Neutrophil (primary cell): ENCODE measurements around the gene DMD.

Source experiments
- H3K27ac ChIP-seq: fragments of 200-600 bp; sonication (generic); 2 replicates; pipeline ENCODE4 v1.5.1; 2016; ENCODE audit warnings: mild to moderate bottlenecking, moderate library complexity
- H3K27me3 ChIP-seq: fragments of 200-600 bp; sonication (generic); 2 replicates; pipeline ENCODE4 v1.6.0; 2016; ENCODE audit warnings: mild to moderate bottlenecking
- H3K36me3 ChIP-seq: fragments of 200-600 bp; sonication (generic); 2 replicates; pipeline ENCODE4 v1.5.1; 2017
- H3K4me1 ChIP-seq, 2 experiments: fragments of 200-600 bp in 1 of 2; sonication (generic) in 1 of 2; 1 replicate in 1 of 2; 2 replicates in 1 of 2; pipeline versions ENCODE4 v1.5.1 to v1.6.1; 2013 to 2016; ENCODE audit warnings: low read depth in 1 of 2, low read length in 1 of 2, mild to moderate bottlenecking in 1 of 2, moderate library complexity in 1 of 2; ENCODE audit not compliant: control insufficient read depth in 1 of 2, insufficient read depth in 1 of 2
- H3K4me3 ChIP-seq, 2 experiments: fragments of 200-600 bp in 1 of 2; sonication (generic) in 1 of 2; 1 replicate in 1 of 2; 2 replicates in 1 of 2; pipeline ENCODE4 v1.5.1; 2013 to 2016; ENCODE audit warnings: low read depth in 1 of 2, low read length in 1 of 2, mild to moderate bottlenecking in 1 of 2, moderate library complexity in 1 of 2
- H3K9me3 ChIP-seq: fragments of 200-600 bp; sonication (generic); 2 replicates; pipeline ENCODE4 v1.5.1; 2016
- CTCF ChIP-seq: fragments of 200-600 bp; sonication (generic); IDR thresholded peaks from 2 replicates; pipeline ENCODE4 v1.5.1; 2016; ENCODE audit warnings: antibody characterized with exemption

Gene DMD

GRCh38 chrX:31551913-31552312, 1659.4 kb downstream of the DMD start:
- Histone ChIP-seq H3K4me3 (no peak overlapping the region), H3K9me3 (no peaks in the 10 kb centered on the region), H3K27me3 (no peaks in the 10 kb centered on the region), H3K4me1 (no peaks in the 10 kb centered on the region), H3K36me3 (no peaks in the 10 kb centered on the region), H3K27ac (no peak overlapping the region)
- TF ChIP-seq CTCF = no peak

GRCh38 chrX:31550158-31550557, 1661.2 kb downstream of the DMD start:
- no peaks in the 10 kb centered on the region for H3K9me3 ChIP-seq

GRCh38 chrX:31547816-31548215, 1663.5 kb downstream of the DMD start:
- no peaks in the 10 kb centered on the region for H3K27me3 ChIP-seq
- H3K4me3 ChIP-seq = no peak overlapping the region
- H3K27ac ChIP-seq = no peak overlapping the region
- no peak for TF ChIP-seq CTCF
- no peaks in the 10 kb centered on the region for H3K36me3 ChIP-seq
- H3K9me3 ChIP-seq = no peaks in the 10 kb centered on the region
- H3K4me1 ChIP-seq = no peaks in the 10 kb centered on the region

More at GRCh38 chrX:31550158-31550557, 1661.2 kb downstream of the DMD start:
- H3K4me3 ChIP-seq = no peak overlapping the region
- H3K27me3 ChIP-seq = no peaks in the 10 kb centered on the region
- H3K27ac ChIP-seq = no peak overlapping the region
- no peaks in the 10 kb centered on the region for H3K4me1 ChIP-seq
- no peak for TF ChIP-seq CTCF
- H3K36me3 ChIP-seq = no peaks in the 10 kb centered on the region

GRCh38 chrX:31547416-31547815, 1663.9 kb downstream of the DMD start:
- H3K36me3 ChIP-seq = no peaks in the 10 kb centered on the region
- no peaks in the 10 kb centered on the region for H3K4me1 ChIP-seq
- H3K27ac ChIP-seq = no peak overlapping the region
- no peak for TF ChIP-seq CTCF
- H3K27me3 ChIP-seq = no peaks in the 10 kb centered on the region
- no peaks in the 10 kb centered on the region for H3K9me3 ChIP-seq
- no peak overlapping the region for H3K4me3 ChIP-seq

GRCh38 chrX:31546126-31546525, 1665.2 kb downstream of the DMD start:
- Histone ChIP-seq H3K27me3 (no peaks in the 10 kb centered on the region), H3K4me1 (no peaks in the 10 kb centered on the region), H3K4me3 (no peak overlapping the region), H3K9me3 (no peaks in the 10 kb centered on the region), H3K27ac (no peak overlapping the region), H3K36me3 (no peaks in the 10 kb centered on the region)
- TF ChIP-seq CTCF = no peak

GRCh38 chrX:31545726-31546125, 1665.6 kb downstream of the DMD start:
- Histone ChIP-seq H3K4me3 (no peak overlapping the region), H3K4me1 (no peaks in the 10 kb centered on the region), H3K27ac (no peak overlapping the region), H3K9me3 (no peaks in the 10 kb centered on the region), H3K27me3 (no peaks in the 10 kb centered on the region), H3K36me3 (no peaks in the 10 kb centered on the region)
- no peak for TF ChIP-seq CTCF
